BE2C (cell line): ENCODE results near the gene ZCCHC14. TPM values are rescaled to one million over a fixed set of nuclear protein-coding genes. Genes with fewer than 3 reads are reported as not detected.

Experiments used
- DNase-seq: peaks from one replicate; pipeline ENCODE4 v3.0.0-alpha.2; 2020
- H3K27me3 ChIP-seq: fragments of 250-450 bp; sonication (Bioruptor Pico); 2 replicates; pipeline ENCODE4 v1.5.1; 2020; ENCODE audit warnings: mild to moderate bottlenecking
- H3K36me3 ChIP-seq: fragments of 250-450 bp; sonication (Bioruptor Pico); 2 replicates; pipeline ENCODE4 v1.5.1; 2020; ENCODE audit warnings: mild to moderate bottlenecking
- H3K4me1 ChIP-seq: fragments of 250-450 bp; sonication (Bioruptor Pico); 2 replicates; pipeline ENCODE4 v1.5.1; 2020
- H3K4me3 ChIP-seq: 2 replicates; pipeline ENCODE4 v1.5.1; 2011; ENCODE audit warnings: low read depth, low read length
- H3K9me3 ChIP-seq: fragments of 250-450 bp; sonication (Bioruptor Pico); 2 replicates; pipeline ENCODE4 v1.5.1; 2020
- polyA plus RNA-seq: library from polyadenylated mRNA; unstranded; fragments of >200 nt; gene quantifications from one replicate; pipeline ENCODE4 v1.2.1, GENCODE V29; 2012; ENCODE audit warnings: low read depth, missing spikeins; ENCODE audit not compliant: insufficient read length, insufficient read depth
- TF ChIP-seq, protein P1 (sequence below): IDR thresholded peaks from 2 replicates; pipeline ENCODE4 v1.5.1; 2012; ENCODE audit warnings: mild to moderate bottlenecking, low read depth, low read length

ZCCHC14 gene
- 25.0 TPM for polyA plus RNA-seq

DNA sequence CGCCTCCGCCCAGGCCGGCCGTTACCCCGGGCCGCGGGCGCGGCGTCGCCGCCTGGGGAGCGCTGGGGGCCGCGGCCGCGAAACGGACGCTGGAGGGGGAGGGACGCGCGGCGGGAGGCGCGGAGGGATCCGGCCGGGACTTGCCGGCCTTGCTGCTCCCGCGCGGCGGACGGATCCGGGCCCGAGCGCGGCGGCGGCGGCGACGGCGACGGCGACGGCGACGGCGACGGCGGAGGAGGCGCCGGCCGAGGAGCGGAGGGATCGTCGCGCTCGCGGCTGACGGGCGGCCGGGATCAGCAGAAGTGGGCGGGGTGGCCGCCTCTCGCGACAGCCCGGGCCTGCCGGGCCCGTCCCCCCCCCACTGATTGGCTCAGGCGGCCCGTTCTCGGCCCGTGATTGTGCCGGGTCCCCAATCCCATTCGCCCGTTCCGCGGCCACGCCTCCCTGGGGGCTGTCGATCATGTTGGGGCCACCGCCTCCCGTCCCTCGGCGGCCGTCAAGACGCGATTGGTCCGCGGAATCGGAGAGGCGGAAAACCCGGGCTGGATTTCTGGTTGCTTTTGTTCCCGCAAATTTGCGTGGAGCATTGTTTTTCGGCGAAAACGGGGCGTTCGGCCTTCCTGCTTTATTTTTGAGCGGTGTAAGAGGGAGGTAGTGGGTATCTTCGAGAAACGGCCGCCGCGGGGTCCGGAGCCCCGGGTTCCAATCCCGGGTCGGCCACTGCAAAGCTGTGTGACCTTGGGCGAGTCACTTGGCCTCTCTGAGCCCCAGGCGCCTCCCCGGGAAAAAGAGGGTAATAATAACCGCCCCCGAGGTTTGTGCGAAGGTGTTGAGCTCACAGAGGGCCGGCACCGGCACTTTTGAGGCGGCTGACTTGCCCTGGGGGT, at the start of gene ZCCHC14:
ZCCHC14 (minus strand) TSS at position 304 of the 887 bp plus-strand sequence. CDS start 786 bp downstream, outside the sequence.
- peak within 1 kb of the TSS; percentile 68 for H3K4me3 ChIP-seq
- no peaks in the 10 kb centered on the region for H3K27me3 ChIP-seq
- H3K36me3 ChIP-seq = peaks cover 8% of the 10 kb centered on the region
- H3K9me3 ChIP-seq = no peaks in the 10 kb centered on the region
- TF ChIP-seq, protein P1, sequence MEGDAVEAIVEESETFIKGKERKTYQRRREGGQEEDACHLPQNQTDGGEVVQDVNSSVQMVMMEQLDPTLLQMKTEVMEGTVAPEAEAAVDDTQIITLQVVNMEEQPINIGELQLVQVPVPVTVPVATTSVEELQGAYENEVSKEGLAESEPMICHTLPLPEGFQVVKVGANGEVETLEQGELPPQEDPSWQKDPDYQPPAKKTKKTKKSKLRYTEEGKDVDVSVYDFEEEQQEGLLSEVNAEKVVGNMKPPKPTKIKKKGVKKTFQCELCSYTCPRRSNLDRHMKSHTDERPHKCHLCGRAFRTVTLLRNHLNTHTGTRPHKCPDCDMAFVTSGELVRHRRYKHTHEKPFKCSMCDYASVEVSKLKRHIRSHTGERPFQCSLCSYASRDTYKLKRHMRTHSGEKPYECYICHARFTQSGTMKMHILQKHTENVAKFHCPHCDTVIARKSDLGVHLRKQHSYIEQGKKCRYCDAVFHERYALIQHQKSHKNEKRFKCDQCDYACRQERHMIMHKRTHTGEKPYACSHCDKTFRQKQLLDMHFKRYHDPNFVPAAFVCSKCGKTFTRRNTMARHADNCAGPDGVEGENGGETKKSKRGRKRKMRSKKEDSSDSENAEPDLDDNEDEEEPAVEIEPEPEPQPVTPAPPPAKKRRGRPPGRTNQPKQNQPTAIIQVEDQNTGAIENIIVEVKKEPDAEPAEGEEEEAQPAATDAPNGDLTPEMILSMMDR = no peak
- H3K4me1 ChIP-seq = no peaks in the 10 kb centered on the region
- DNase-seq = peak; percentile 100

DNA sequence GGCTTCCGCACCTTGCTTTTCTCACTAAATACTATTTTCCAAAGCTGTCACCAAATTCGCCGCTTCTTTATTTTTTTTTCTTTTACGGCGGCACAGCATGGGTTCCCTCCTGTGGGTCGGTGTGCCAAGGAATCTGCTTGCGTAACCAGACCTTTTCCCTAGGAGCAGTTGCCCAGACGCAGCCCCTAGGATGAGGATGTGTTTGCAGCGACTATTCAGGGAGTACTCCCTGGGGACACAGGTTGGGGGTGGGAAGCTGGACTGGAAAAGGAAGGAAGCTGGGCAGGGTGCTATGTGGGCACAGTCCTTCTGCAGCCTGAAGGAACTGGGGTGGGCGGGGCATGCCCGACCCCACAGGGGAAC, 49.0 kb upstream of the ZCCHC14 start:
- no peak for DNase-seq
- H3K9me3 ChIP-seq = no peaks in the 10 kb centered on the region
- H3K36me3 ChIP-seq = no peaks in the 10 kb centered on the region
- H3K27me3 ChIP-seq = no peaks in the 10 kb centered on the region
- H3K4me3 ChIP-seq = no peak overlapping the region
- TF ChIP-seq, protein P1 = no peak
- no peaks in the 10 kb centered on the region for H3K4me1 ChIP-seq

DNA sequence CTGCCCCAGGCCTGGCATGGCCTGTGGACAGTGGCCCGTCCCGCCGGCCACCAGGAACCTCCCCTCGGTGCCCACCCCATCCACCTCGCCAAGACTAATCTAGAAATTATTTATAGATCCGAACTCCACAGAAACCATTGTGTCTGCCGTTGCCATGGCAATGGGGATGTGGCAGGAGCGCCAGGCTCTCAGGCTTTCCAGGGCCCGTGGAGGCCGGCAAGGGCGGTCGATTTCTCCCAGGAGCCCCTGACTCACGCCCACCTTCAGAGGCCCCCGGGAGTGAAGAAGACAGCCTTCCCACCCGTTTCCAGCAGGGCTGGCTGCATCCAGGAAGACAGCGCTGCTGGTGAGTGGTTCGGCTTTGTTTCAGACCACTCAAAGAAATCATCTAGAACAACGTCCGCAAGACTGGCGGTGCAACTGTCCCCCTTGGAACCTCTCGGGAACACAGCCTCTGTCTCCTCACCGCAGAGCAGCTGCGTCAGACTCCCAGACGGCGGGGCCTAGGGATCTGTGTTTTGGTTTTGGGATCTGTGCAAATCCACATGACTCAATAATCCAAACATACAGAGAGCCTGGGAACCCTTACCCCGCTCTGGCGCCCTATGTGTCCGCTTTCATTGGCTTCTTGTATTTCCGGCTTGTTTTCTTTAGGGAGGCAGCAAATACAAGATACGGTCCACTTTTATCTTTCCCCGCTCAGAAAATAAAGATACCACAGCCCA, 48.5 kb upstream of the ZCCHC14 start:
- no peaks in the 10 kb centered on the region for H3K4me1 ChIP-seq
- H3K4me3 ChIP-seq = no peak overlapping the region
- TF ChIP-seq, protein P1 = no peak
- no peaks in the 10 kb centered on the region for H3K9me3 ChIP-seq
- DNase-seq = no peak
- H3K27me3 ChIP-seq = no peaks in the 10 kb centered on the region
- no peaks in the 10 kb centered on the region for H3K36me3 ChIP-seq

DNA sequence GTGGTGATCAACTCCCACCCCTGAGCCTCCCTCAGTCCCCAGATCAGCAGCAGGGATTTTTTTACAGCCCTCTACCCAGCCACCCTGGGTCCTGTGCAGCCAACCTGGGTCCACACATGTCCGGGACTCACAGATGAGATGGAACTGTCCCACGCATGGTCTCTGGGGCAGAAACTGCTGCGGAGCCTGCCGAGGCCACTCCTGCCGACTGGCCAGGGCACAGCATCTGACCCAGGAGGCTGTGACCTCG, 48.0 kb upstream of the ZCCHC14 start:
- H3K4me3 ChIP-seq = no peak overlapping the region
- H3K4me1 ChIP-seq = no peaks in the 10 kb centered on the region
- DNase-seq = no peak
- H3K36me3 ChIP-seq = no peaks in the 10 kb centered on the region
- TF ChIP-seq, protein P1 = no peak
- H3K27me3 ChIP-seq = no peaks in the 10 kb centered on the region
- no peaks in the 10 kb centered on the region for H3K9me3 ChIP-seq

DNA sequence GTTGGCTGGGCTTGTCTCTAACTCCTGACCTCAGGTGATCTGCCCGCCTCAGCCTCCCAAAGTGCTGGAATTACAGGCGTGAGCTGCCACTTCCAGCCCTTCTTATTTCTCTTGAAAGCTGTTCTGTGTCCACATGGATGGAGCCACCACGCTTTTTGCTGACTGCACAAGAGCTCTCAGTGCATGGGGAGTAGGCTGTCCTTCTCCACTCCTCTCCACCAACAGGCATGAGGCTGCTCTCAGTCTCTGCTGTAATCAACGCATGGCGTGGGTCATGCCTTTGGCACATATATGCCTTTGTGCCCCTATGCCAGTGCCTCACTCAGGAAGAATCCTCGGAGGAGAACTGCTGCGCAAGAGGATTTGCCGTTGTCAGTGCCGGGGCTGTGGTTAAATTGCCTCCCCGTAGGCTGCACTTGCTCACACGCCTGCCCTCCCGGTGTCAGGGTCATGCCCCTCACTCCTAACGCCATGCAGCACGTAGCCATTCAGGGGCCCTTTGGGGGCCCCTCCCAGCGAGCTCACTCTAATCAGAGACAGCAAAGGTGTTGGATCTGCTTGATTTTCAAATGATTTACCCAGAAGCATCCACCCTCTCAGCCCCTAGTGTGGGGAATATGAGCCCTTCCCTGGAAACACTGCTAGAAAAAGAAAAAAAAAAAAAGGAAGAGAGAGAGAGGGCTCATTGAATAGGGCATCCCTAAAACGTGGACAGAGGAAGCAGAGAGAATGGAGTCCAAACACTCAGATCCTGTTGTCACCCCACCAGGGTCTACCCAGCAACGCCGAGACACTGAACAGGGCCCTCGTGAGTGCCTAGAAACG, 47.5 kb upstream of the ZCCHC14 start:
- TF ChIP-seq, protein P1 = no peak
- Histone ChIP-seq H3K27me3 (no peaks in the 10 kb centered on the region), H3K36me3 (no peaks in the 10 kb centered on the region), H3K4me3 (no peak overlapping the region), H3K9me3 (no peaks in the 10 kb centered on the region), H3K4me1 (no peaks in the 10 kb centered on the region)
- DNase-seq = no peak
